NOMO-1 (cell line): Measurements from ENCODE around the gene MMP24.
"Not testable (repeated sequence)": the region's sequence is repeated elsewhere in the genome, so short reads cannot be mapped to it uniquely, and the experiment has no call there.

Source experiments
- DNase-seq, 2 experiments: peaks; one replicate each; lab custom pipeline; 2025; ENCODE audit not compliant: unreplicated experiment in 2 of 2; lab: John Stamatoyannopoulos, UW

MMP24 gene

DNA sequence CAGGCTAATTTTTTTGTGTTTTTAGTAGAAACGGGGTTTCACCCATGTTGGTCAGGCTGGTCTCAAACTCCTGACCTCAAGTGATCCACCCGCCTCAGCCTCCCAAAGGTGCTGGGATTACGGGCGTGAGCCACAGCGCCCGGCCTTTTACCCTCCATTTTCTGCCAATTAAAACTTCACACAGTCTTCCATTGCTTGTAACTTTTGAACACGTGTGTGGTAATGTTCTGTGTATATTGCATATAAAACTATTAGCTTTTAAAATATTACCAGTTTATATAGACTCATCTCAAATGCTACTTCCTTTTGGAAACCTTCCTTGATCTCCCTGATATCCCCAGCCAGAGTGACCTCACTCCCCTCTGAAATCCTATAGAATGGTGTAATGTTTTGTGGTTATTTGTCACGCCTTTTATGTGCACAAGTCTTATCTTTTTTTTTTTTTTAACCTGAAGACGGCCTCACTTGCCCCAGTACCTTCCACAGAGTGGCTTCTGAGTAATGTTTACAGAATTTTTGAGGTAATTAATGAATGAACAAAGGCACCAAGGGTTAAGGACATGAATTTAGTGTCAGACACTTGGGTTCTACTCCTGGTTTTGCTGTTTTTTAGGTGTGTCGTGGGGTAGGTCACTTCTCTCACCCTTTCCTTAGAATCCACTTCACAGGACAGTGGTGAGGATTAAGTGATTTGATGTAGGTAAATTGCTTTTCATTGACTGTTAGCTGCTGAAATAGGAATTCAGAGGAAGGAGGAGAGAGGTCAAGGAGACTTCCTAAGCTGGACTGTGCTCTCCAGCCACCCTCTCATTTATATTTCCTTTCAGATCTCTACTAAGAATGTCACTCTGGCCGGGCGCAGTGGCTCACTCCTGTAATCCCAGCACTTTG lies 11.2 kb upstream of the MMP24 start:
- DNase-seq, result no peak

DNA sequence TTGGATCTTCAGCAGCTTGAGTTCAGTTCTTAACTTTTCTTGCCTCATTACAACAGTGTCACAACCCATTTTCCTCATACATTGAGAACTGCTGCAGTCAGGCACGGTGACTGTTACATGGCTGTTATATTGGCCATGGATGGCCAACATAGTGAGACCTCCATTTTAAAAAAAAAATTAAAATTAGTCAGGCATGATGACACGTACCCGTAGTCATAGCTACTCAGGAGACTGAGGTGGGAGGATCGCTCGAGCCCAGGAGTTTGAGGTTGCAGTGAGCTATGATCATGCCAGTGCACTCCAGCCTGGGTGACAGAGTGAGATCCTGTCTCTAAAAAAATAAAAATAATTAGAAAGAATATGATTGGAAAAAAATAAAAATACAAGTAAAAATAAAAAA lies 9.9 kb upstream of the MMP24 start:
- no peak for DNase-seq

- no peak for DNase-seq
Measured at GRCh38 chr20:35223941-35224340, 2.5 kb upstream of the MMP24 start.

DNA sequence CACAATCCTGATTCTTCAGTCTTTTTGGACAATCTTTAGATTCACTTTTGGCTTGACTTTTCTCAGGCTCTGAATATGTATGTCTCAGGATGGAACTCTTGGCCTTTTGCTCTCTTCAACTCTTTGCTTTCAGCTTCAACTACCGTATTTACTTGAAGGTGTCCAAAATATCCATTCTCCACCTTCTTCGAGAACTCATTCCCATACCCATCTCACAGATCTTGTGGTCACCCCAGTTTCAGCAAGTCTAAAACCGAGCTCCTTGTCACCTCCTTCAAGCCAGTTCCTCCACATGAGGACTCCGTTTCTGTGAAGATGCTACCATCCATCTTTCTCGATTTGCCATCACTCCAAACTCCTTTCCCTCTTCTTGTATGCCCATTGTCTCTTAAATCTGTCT lies 2.0 kb upstream of the MMP24 start:
- DNase-seq, result no peak

DNA sequence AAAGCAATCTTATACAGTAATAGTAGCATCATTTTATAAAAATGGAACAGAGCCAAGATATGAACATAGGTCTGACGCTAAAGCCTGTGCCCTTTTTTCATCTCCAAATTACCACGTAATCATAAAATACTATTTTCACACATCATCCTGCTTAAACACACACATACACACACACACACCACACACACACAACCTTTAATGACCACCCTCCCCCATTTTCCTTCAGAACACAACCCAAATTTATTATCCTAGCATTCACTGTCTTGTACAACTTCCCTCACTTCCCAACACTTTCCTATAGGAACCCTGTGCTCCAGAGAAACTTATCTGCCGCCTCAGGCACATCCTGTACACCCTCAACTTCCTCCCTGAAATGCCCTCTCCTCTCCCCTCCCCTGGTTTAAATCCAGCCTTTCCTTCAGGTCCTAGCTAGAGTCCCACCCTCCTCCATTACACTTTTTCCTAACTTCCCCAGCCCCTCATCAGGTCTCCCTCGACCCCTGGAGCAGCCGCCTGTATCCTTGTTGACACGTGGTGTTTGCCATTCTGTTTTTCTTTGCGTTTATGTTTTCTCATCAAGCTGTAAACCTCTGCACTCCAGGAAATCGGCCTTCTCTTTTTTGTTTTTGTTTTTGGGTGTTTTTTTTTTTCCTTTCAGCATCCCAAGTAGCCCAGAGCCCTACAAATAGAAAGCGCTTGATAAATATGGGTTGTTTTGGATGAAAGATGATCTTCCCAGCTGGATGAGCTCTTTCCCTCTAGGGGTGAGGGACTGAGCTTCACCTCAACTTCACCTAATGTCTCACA lies 968 bp upstream of the MMP24 start:
- DNase-seq, result no peak

DNA sequence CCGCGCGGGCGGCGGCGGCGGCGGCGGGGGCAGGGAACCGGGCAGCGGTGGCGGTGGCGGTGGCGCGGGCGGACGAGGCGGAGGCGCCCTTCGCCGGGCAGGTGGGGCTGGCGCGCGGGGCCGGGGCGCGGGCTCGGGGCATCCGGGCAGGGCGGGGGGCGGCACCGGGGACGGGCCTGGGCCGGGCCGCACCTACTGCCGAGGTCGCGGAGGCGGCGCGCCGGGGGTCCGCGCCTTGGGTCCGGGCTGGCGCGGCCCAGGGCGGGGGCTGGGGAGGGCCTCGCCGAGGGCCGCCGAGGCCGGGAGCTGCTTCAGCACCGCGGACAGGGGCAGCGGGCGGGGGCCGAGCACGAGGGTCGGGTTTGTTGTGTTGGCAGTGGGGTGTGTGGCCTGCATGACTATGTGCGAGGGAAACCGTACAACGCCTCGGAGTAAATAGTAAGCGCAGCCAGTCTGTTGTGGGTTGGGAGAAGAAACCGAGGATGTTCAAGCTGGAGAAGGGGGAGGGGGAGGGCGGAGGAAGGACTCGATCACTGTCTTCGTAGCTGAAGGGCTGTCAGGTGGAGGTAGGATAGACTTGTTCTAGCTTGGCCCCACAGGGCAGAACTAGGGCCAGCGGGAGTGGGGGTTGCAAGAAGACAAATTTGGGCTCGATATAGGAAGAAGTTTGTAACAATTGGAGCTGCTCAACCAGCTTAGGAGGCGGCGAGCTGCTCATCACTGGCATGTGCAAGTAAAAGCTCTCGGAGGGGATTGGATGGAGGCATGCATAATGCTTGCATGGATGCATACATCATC lies 593 bp downstream of the MMP24 start:
- peak in 1 of 2 experiments; percentile 14 for DNase-seq

GRCh38 chr20:35232575-35232974 lies 6.1 kb downstream of the MMP24 start:
- no peak for DNase-seq

DNA sequence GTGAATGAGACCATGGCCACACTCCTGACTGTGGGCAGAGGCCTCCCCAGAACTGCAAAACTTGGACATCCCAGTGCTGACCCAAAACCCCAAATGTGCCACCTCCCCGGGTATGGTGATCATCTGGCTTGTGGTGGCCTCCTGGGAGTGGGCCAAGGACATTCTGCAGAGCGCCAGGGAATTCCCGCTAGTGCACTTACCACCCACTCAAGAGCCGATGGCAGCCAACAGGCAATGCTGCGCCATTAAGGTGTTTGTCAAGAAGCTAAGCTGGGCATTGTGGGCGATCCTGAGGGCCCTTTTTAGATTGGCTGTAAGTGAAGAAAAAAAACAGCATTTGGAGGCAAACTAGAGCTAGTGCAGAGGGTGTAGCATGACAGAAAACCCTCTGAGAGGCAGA lies 9.4 kb downstream of the MMP24 start:
- no peak for DNase-seq

- no peak for DNase-seq
Measured at GRCh38 chr20:35237486-35237885, 11.0 kb downstream of the MMP24 start.

DNA sequence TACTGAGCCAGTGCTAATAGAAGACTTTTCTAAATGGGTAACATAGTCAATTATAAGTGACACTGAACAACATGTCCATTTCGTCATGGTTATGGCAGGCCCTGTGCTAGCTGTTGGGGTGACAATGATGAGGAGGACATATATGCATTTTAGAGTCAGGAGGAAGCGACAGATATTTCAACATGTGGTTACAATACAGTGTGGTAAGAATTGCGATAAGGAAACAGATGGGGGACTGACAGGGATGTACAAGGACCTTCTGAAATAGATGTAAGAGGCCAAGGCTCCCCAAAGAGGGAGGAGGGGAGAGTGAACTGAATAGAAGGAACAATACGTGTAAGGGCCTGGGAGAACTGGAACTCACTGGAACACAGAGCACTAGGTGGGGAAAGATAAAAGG lies 11.7 kb downstream of the MMP24 start:
- DNase-seq, result peak; percentile 56 to 90

GRCh38 chr20:35238735-35239134 lies 12.2 kb downstream of the MMP24 start:
- DNase-seq, result no peak

DNA sequence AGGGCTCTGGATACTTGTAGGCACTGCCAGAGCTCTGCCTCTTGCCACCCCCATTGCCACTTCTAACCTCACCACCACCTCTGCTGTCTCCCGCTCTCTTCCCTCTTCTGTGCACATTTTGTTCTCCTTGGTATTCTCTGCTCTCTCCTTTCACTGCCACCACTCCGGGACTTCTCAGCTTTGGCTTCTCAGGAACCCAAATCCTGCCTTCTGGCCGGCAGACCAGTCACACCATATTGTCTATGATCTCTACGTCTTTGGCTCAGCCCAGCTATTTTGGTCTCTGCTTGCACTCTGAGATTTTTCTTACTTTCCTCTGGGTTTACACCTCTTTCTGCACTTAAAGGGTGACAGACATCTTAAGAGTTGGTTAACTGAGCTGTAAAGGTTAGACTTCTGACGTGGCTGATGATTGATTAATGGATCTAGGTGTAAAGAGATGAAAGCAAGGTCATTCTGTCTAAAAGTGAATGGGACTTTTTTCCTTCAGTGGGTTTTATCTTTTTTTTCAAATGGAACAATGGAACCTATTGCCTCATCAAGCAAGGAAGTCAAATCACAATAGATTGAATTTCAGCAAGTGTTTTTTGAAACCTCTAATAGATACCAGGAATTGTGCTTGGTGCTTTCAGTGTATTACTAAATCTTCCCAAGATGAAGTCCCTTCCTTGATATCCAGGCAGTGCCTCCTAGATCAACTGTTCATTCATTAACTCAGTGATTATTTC lies 13.8 kb downstream of the MMP24 start:
- DNase-seq, result no peak

DNA sequence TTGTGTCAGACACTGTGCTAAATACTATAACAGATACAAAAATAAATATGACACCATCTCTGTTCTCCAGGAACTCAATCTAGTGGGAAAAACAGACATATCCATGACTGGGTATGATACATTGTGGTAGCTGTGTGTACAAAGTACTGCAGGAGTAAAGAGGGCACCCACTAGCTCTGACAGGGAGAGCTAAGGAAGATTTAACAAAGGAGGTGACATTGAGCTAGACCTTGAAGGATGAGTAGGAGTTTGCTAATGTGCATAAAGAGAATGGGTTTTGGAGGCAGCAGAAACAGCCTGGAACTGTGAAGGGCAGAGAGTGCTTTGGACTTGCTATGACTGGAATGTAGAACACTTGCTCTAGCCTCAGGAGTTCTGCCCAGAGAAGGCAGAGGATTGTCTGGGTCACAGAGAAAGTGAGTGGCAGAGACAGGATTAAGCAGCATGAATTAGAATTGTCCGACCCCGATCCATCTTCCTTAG lies 14.4 kb downstream of the MMP24 start:
- no peak for DNase-seq

- DNase-seq, result no peak
Measured at GRCh38 chr20:35243317-35243716, 16.8 kb downstream of the MMP24 start.

- no peak for DNase-seq
Measured at GRCh38 chr20:35243986-35244385, 17.5 kb downstream of the MMP24 start.

DNA sequence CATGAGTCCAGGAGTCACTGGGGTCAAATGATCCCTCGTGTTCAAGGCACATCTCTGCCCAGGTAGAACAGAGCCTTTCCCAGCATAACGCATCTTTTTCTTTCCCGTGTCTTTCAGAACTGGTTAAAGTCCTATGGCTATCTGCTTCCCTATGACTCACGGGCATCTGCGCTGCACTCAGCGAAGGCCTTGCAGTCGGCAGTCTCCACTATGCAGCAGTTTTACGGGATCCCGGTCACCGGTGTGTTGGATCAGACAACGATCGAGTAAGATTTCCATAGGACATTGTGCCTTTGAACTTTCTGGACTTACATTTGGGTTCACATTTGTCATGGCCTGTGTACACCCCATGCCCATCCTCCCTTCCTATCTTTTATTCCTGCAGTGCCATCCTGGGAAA lies 20.2 kb downstream of the MMP24 start:
- no peak for DNase-seq

GRCh38 chr20:35248641-35249475 lies 22.4 kb downstream of the MMP24 start:
- no peak for DNase-seq

DNA sequence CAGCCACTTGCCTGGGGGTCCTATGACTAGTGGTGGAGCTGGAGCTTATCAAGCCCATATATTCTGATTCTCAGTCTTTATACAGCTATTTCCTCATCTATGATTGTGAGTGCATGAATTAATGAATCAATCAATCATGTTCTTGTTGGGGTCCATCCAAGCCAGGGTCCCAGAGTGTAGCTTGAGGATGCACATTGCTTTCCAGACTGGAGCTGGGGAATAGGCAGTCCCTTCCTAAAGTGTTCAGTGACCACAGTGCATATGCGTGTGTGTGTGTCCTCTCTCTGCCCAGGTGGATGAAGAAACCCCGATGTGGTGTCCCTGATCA lies 25.1 kb downstream of the MMP24 start:
- DNase-seq, result no peak

- DNase-seq, result no peak
Measured at GRCh38 chr20:35252037-35252461, 25.6 kb downstream of the MMP24 start.

DNA sequence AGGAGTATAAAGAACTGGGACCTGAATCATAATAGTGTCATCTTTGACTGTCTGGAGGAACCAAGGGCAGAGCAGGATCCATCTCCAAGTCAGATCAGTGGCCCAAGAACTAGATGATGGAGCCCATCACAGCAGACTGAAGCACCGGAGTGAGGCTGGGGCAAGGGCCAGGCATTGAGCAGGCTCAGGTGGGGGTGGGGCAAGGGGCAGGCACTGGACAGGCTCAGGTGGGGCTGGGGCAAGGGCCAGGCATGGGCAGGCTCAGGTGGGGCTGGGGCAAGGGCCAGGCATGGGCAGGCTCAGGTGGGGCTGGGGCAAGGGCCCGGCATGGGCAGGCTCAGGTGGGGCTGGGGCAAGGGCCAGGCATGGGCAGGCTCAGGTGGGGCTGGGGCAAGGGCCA lies 26.1 kb downstream of the MMP24 start:
- not testable (repeated sequence) for DNase-seq
